NCI-H345 treated with DMSO at 0.1 percent for 48 hours (cell line): ENCODE results near the gene SLC23A1.
A peak's percentile ranks its signal among the peaks of the same experiment; 100 is the strongest.
"Not testable (repeated sequence)": the region's sequence is repeated elsewhere in the genome, so short reads cannot be mapped to it uniquely, and the experiment has no call there.

Experiments
- DNase-seq: peaks from one replicate; lab custom pipeline; 2025; ENCODE audit not compliant: unreplicated experiment; lab: John Stamatoyannopoulos, UW

The SLC23A1 gene

DNA sequence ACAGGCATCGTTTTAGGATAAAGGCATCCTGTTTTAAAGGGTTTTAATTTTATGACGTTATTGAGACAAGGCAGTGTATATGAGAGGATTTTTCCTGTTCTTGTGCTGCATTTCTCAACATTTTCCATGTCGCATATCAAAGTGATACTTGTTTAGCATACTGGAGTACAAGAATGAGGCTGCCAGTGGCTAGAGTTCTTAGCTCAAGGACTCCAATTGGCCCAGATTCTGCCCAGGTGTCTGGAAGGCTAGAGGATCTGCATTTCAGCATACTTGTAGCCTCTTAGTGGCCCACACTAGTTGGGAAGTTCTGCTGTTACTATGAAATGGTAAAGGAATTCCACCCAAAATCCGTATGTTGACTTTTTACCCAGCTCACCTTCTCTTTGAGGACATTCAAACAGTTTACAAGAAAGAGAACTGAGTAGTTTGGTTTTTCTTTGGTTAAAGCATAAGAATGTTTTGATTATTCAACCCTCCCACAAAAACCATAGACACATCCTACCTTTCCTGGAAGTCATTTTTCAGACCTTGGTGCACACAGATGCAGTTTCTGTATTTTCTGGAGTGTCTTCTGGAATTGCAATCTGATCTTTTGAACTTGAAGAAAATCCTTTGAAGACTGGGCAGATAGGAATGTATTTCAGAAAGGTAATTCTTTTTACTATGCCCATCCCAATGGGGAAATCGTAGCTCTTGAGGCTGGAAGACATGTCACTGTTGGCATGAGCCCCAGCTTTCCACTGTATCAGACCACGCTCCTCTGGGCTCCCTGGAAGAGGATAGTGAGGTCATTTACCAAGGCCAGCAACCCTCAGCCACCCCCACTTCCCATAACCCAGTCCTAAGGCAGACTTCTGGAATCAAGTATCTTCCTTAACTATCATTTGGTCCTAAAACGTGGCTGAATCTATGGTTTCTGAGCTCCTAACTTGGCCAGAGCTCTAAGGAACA, 11.3 kb downstream of the SLC23A1 start:
- DNase-seq: no peak

DNA sequence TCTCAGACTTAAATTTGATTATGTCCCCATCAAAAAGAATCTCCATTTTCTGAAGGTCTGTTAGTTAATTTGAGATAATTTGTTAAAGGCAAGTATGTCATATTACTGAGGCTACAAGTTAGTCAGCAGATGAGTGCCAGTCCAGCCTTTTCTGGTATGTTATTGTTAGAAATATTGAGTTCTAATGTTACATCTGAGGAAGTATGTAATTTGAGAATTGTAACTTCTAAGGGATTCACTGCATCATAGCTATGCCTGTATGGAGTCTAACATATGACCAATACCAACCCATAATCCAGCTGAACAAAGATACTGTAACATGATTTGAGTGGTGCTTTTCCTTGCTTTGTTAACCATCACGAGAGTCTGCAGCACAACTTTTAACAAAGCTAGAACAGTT, 13.9 kb downstream of the SLC23A1 start:
- no peak for DNase-seq

DNA sequence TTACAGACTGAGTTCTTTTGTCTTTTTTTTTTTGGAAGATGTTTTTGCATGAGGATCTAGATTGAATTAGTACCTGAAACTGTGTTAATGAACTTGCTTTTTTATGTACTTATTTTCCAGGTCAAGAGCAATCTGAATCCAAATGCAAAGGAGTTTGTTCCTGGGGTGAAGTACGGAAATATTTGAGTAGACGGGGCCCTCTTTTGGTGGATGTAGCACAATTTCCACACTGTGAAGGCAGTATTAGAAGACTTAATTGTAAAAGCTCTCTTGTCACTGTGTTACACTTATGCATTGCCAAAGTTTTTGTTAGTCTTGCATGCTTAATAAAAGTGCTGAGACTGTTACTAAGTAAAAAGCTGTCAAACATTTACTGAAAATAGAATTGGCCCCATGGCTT, 14.5 kb downstream of the SLC23A1 start:
- DNase-seq: no peak

DNA sequence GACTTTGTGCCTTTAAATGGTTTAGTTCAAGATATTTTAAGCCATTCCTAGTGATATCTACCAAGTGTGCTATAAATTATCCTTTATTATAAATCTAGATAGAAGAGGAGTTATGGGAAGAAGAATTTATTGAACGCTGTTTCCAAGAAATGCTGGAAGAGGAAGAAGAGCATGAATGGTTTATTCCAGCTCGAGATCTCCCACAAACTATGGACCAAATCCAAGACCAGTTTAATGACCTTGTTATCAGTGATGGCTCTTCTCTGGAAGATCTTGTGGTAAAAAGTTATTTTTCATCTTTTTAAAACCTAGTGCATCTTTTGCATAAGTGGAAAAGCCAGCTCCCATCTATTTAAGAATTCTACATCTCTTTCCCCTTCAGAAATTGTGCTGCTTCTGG, 18.6 kb downstream of the SLC23A1 start:
- no peak for DNase-seq

DNA sequence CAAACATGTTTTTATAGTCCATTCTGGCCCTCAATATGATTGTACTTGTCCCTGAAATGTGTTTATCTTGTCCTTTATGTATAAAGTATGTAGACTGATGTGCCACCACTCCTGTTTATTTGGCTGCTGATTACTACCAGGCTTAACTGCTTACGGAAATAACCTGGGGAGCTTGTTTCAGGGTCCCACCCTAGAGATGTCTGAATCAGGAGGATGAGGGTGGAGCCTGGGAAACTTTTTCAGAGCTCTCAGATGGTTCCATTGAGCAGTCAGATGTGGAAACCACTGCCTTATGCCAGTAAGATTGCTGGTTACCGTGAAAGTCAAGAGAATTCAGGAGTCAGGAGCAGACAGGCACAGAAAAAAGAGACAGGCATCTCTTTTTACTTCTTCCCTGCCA, 19.2 kb downstream of the SLC23A1 start:
- DNase-seq: no peak

DNA sequence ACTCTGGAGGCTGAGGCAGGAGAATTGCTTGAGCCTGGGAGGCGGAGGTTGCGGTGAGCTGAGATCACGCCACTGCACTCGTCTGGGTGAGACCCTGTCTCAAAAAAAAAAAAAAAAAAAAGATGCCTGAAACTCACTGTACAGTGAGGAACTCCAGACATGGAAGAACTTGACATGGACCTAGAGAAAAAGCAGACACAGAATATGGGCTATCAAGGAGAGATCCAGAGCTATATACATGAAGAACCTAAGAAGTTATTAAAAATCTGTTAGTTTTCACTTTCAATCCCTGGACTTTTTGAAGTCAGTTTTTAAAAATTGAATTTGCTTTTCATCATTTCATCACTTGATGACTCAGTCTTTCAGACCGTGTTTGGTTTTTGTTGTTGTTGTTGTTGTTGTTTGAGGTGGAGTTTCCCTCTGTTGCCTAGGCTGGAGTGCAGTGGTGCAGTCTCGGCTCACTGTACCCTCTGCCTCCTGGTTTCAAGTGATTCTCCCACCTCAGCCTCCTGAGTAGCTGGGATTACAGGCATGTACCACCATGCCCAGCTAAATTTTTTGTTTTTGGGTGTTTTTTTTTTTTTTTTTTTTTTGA, 21.2 kb downstream of the SLC23A1 start:
- no peak for DNase-seq

DNA sequence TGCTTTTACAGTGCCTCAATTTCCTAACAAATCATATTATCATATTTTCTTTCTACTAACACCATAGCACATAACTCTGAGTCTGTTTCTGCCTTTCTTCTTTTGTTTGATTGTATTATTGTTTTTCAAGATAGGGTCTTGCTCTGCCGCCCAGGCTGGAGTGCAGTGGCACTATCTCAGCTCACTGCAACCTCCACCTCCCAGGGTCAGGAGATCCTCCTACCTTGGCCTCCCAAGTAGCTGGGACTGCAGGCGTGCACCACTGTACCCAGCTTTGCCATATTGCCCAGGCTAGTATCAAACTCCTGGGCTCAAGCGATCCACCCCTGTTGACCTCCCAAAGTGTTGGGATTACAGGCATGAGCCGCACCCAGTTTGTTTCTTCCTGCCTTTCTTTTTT, 22.7 kb downstream of the SLC23A1 start:
- no peak for DNase-seq

DNA sequence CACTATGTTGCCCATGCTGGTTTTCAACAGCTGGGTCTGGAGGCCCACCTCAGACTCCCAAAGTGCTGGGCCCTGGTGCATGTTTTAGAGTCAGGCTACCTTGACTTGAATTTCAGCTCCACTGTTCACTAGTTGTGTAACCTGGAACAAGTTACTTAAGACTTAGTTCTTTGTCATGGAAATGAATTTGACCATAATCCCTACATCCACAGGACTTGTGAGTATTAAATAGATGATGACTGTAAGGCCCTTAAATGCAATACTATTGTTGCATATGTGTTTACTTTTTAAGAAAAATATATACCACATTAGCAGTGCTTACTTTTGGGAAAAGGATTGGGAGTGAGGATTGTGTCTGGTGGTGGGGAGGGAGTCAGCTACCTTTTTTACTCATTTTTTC, 25.0 kb downstream of the SLC23A1 start:
- no peak for DNase-seq

DNA sequence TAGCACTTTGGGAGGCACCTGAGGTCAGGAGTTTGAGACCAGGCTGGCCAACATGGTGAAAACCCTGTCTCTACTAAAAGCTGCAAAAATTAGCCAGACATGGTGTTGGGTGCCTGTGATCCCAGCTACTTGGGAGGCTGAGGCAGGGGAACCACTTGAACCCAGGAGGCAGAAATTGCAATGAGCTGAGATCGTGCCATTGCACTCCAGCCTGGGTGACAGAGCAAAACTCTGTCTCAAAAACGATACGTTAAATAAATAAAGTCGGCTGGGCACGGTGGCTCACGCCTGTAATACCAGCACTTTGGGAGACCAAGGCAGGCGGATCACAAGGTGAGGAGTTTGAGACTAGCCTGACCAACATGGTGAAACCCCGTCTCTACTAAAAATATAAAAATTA, 27.2 kb downstream of the SLC23A1 start:
- not testable (repeated sequence) for DNase-seq

DNA sequence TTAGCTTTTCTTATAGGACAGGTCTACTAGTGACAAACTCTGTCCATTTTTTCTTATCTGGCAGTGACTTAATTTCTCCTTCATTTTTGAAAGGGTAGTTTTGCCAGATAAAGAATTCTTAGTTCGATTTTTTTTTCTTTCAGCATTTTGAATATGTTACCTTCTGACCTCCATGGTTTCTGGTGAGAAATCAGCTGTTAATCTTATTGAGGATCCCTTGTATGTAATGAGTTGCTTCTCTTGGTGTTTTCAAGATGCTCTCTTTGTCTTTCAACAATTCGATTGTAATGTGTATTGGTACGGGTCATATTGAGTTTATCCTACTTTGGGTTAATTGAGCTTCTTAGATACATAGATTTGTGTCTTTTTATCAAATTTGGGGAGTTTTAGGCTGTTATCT, 28.9 kb downstream of the SLC23A1 start:
- no peak for DNase-seq

DNA sequence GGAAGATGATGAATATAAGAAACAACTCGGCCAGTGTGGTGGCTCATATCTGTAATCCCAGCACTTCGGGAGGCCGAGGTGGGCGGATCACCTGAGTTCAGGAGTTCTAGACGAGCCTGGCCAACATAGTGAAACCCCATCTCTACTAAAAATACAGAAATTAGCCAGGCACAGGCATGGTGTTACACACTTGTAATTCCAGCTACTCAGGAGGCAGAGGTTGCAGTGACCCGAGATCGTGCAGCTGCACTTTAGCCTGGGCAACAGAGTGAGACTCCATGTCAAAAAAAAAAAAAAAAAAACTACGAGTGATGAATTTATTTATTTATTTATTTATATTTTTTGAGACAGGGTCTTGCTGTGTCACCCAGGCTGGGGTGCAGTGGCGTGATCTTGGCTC, 35.2 kb downstream of the SLC23A1 start:
- not testable (repeated sequence) for DNase-seq

DNA sequence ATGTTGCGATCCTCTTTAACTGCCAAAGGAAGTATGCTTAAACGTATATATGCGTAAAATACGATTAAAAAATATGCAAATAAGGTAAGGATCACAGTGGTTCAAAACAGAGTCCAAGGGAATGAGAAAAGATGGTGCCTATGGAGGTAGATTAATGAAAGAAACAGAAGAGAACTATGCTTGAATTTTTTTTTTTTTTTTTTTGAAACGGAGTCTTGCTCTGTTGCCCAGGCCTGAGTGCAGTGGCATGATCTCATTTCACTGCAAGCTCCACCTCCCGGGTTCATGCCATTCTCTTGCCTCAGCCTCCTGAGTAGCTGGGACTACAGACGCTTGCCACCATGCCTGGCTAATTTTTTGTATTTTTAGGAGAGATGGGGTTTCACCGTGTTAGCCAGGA, 37.7 kb downstream of the SLC23A1 start:
- not testable (repeated sequence) for DNase-seq

DNA sequence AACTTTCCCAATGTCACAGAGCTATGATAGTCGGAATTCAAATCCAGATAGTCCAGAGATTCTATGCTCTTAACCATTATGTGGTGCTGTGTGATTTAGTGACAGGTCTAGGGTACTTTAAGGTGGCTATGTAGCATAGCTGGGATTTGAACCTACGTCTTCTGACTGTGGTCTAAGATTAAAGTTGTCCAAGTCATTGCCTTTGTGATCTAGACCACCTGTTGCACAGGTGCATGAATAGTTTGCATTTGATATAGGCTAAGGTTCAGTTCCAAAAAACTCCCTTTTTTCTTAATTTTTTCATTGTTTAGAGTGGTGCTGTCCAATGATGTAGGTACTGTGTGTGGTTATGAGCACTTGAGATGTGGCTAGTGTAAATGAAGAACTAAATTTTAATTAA, 38.9 kb downstream of the SLC23A1 start:
- DNase-seq: no peak

DNA sequence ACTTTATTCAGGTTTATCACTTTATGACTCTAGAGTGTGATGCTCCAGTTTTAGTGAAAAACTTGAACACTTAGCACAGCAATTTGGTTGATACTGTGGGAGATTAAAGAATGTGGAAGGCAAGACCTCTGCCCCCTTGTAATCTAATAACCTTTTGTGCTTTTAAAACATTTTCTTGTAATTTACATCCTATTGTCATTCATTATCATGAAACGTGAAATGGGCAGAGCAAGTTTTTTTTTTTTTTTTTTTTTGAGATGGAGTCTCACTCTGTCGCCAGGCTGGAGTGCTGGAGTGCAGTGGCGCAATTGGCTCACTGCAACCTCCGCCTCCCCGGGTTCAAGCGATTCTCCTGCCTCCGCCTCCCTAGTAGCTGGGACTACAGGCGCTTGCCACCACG, 39.6 kb downstream of the SLC23A1 start:
- DNase-seq: no peak

DNA sequence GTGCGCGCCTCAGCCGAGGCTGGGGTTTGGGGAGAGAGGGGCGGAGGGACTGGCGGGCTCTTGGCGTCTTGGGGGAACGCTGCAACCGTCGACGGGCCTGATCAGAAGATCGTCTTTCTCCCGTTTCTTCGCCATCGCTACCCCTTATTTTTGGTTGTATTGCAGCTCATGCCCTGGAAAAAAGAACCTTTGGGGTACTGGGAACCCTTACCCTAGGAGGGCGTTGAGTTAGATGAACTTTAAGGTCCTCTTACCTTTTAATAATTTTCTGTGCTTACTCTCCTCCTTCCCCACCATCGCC, 40.7 kb downstream of the SLC23A1 start:
- DNase-seq: no peak

DNA sequence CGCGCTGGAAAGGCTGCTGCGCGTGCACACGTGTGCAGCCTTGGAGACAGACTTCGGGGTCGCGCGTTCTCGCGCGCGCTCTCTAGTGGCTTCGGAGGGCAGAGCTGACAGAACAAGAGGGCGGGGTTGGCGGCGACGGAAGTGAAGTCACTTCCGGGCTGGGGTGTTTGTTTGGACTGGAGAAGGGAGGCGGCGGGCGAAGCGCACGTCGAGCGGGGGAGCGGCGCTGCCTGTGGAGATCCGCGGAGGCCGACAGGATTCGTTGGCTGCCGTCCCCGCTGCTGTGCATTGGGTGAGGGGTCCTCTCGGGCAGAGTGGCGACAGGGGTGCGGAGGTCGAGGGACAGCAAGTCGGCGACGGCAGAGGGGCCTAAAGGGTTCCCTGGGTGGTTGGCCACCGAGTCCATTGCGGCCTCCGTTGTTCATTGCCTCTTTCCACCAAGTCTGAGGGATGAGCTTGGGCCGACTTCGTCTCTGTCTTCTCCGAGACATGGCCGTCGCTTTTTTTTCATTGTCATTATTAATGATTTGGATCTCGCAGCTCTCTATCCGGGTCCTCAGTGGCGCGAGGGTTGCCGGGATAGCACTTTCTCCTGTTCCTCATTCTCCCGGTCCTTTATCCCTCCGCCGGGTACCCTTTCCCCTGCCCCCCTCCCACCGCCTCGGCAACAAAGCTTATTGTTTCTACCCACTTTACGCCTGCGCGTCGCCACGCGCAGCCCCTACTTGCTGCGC, 41.2 kb downstream of the SLC23A1 start, which contains the start of gene PAIP2:
PAIP2 (plus strand) TSS at position 166 of the 734 bp plus-strand sequence. CDS start 21,931 bp downstream, outside the sequence.
- DNase-seq: peak; percentile 96

DNA sequence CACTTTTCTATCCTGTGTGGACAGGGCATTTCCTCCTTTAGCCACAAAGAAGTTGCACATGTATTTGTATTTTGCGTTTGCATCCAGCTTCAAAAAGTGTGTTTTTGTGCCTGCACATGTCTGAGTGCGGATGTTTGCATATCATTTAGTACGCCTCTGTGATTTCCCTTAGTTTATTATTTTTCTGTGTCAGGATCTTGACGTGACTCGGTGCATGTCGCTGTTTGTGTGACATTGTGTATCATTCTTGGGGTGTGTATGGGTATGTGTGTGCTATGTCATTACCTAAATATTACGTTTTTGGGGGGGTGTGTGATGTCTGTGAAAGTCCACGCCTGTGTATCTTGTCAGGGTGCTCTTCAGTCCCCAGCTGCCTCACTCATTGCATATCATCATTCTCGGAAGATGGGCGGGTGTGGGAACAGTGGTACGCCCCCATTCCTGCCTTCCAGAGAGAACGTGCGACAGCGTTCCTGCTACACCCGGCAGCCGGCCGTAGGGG, 41.9 kb downstream of the SLC23A1 start:
- DNase-seq: no peak

DNA sequence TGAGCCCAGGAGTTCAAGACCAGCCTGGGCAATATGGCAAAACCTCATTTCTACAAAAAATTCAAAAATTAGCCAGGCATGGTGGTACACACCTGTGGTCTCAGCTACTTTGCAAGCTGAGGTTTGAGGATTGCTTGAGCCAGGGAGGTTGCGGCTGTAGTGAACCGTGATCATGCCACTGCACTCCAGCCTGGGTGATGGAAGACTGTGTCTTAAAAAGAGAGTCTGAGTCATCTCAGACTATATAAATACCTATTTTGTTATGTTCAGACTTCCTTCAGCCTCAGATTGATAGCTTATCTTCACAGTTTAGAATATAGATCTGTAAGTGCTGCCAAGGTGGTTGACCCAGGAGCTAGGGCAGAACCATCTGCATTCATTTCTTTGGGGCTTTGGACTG, 43.0 kb downstream of the SLC23A1 start:
- no peak for DNase-seq

DNA sequence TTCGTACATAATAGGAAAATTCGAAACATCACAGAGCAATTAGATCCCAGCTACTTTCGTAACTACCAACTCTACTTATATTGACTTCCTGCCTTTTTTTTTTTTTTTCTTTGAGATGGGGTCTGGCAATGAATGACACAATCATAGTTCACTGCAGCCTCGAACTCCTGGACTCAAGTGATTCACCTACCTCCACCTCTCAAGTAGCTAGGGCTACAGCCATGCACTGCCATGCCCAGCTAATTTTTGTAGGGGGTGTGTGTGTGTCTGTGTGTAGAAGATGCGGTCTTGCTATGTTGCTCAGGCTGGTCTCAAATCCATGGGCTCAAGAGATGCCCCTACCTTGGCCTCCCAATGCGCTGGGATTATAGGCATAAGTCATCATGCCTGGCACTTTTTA, 47.3 kb downstream of the SLC23A1 start:
- DNase-seq: no peak
